Measurements from ENCODE around the gene RASSF7. TPM values are rescaled to one million over a fixed set of nuclear protein-coding genes. Genes with fewer than 3 reads are reported as not detected.

The RASSF7 gene
- total RNA-seq, 2 donors from 2014 or later, result 49.5 to 134 TPM

- intact Hi-C loops (cut with DNase I), result no loop called here
- peaks cover 2% of the 10 kb centered on the region for H3K4me1 ChIP-seq
- no peaks in the 10 kb centered on the region for H3K27me3 ChIP-seq
- peaks cover 5 to 28% of the 10 kb centered on the region in 2 donors for H3K36me3 ChIP-seq (replicated peaks in 1 of 2; ENCODE audit: insufficient read depth in 1 of 2, low read depth in 2 of 2)
- WGBS, 2 donors, result 81 to 85% methylated on average over 19 to 29 of the region's 32 CpGs
- no peak for TF ChIP-seq CTCF (IDR thresholded peaks at IDR 0.05)
- no peaks in the 10 kb centered on the region for H3K9me3 ChIP-seq
- H3K27ac ChIP-seq, result peak overlapping the region in 1 of 4 donors; percentile 43
- no peak overlapping the region for H3K4me3 ChIP-seq
- DNase-seq, result no peak
- ATAC-seq, result no peak
Measured at GRCh38 chr11:586376-587316, 25.9 kb downstream of the RASSF7 start.

GRCh38 chr11:587546-587945 is 26.8 kb downstream of the RASSF7 start:
- DNase-seq, result no peak
- intact Hi-C loops (cut with DNase I), result no loop called here
- Histone ChIP-seq H3K9me3 (no peaks in the 10 kb centered on the region), H3K27me3 (no peaks in the 10 kb centered on the region), H3K4me1 (no peaks in the 10 kb centered on the region), H3K36me3 (replicated peaks in 1 of 2; ENCODE audit: insufficient read depth in 1 of 2, low read depth in 2 of 2) (peaks cover 1 to 31% of the 10 kb centered on the region in 2 donors), H3K27ac (peak overlapping the region in 1 of 4 donors; percentile 43), H3K4me3 (no peak overlapping the region)
- WGBS, 2 donors, result 85 to 86% methylated on average over 7 to 8 of the region's 8 CpGs
- no peak for TF ChIP-seq POLR2A (IDR thresholded peaks at IDR 0.05)
- TF ChIP-seq CTCF (IDR thresholded peaks at IDR 0.05), result no peak
- no peak for ATAC-seq

GRCh38 chr11:587978-588380 is 27.2 kb downstream of the RASSF7 start:
- Histone ChIP-seq H3K9me3 (no peaks in the 10 kb centered on the region), H3K4me1 (no peaks in the 10 kb centered on the region), H3K36me3 (replicated peaks in 1 of 2; ENCODE audit: insufficient read depth in 1 of 2, low read depth in 2 of 2) (peaks cover 6 to 33% of the 10 kb centered on the region in 2 donors), H3K27me3 (no peaks in the 10 kb centered on the region), H3K27ac (peak overlapping the region in 1 of 4 donors; percentile 43), H3K4me3 (no peak overlapping the region)
- WGBS, 2 donors, result 74 to 81% methylated on average over 6 of the region's 6 CpGs
- intact Hi-C loops (cut with DNase I), result no loop called here
- peak; percentile 44 for ATAC-seq
- TF ChIP-seq CTCF (IDR thresholded peaks at IDR 0.05), result no peak
- no peak for TF ChIP-seq POLR2A (IDR thresholded peaks at IDR 0.05)
- peak in 1 of 4 donors; percentile 76 for DNase-seq

- intact Hi-C loops (cut with DNase I), result no loop called here
- H3K4me1 ChIP-seq, result no peaks in the 10 kb centered on the region
- no peak overlapping the region for H3K27ac ChIP-seq
- peaks cover 18 to 40% of the 10 kb centered on the region in 2 donors for H3K36me3 ChIP-seq (replicated peaks in 1 of 2; ENCODE audit: insufficient read depth in 1 of 2, low read depth in 2 of 2)
- no peaks in the 10 kb centered on the region for H3K27me3 ChIP-seq
- DNase-seq, result no peak
- no peaks in the 10 kb centered on the region for H3K9me3 ChIP-seq
- H3K4me3 ChIP-seq, result no peak overlapping the region
- 93 to 96% methylated on average over 25 to 26 of the region's 26 CpGs for WGBS, 2 donors
- no peak for ATAC-seq
- no peak for TF ChIP-seq CTCF (IDR thresholded peaks at IDR 0.05)
- no peak for TF ChIP-seq POLR2A (IDR thresholded peaks at IDR 0.05)
Measured at GRCh38 chr11:589798-590197, 29.0 kb downstream of the RASSF7 start.
